ENCODE measurements around the gene AHNAK. TPM values are rescaled to one million over a fixed set of nuclear protein-coding genes. Genes with fewer than 3 reads are reported as not detected.
"Not testable (repeated sequence)": the region's sequence is repeated elsewhere in the genome, so short reads cannot be mapped to it uniquely, and the experiment has no call there.

AHNAK gene
- total RNA-seq, 1 donor = 474 TPM

- DNase-seq (ENCODE audit: low read depth) = no peak
- H3K4me3 ChIP-seq (ENCODE audit: low read depth, low read length) = no peak overlapping the region
- TF ChIP-seq CTCF (IDR thresholded peaks at IDR 0.05; ENCODE audit: insufficient read depth, low read depth, low read length) = no peak
Observed at GRCh38 chr11:62569611-62570010, 23.0 kb upstream of the AHNAK start.

GRCh38 chr11:62567018-62567633 is 20.5 kb upstream of the AHNAK start:
- TF ChIP-seq CTCF (IDR thresholded peaks at IDR 0.05; ENCODE audit: insufficient read depth, low read depth, low read length) = no peak
- DNase-seq (ENCODE audit: low read depth) = no peak
- no peak overlapping the region for H3K4me3 ChIP-seq (ENCODE audit: low read depth, low read length)

- no peak for TF ChIP-seq CTCF (IDR thresholded peaks at IDR 0.05; ENCODE audit: insufficient read depth, low read depth, low read length)
- no peak for DNase-seq (ENCODE audit: low read depth)
Observed at GRCh38 chr11:62566247-62566646, 19.6 kb upstream of the AHNAK start.

DNA sequence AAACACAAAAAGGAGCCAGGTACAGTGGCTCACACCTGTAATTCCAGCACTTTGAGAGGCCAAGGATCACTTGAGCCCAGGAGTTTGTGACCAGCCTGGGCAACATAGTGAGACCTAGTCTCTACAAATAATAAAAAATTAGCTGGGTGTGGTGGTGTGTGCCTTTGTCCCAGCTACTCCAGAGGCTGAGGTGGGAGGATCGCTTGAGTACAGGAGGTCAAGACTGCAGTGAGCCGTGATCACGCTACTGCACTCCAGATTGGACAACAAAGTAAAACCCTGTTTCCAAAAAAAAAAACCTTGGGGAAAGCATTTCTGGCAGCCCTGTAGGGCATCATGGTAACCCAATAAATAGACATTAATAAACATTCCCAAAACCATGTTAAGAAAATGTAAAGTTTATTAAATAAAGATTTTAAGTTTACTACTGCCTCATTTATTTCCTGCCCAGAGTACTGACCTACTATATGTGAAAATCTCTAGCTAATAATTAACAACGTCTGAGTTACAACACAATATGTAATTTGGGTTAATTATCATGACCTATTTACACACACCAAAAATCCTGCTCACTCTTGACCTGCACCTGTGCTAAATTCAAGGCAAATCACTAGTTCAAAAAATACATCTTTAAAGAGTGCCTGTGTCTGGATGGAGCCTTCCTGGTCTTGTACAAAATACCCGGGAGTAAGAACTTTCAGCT is 18.6 kb upstream of the AHNAK start:
- no peak overlapping the region for H3K4me3 ChIP-seq (ENCODE audit: low read depth, low read length)
- no peak for DNase-seq (ENCODE audit: low read depth)
- no peak for TF ChIP-seq CTCF (IDR thresholded peaks at IDR 0.05; ENCODE audit: insufficient read depth, low read depth, low read length)

More at GRCh38 chr11:62566247-62566646, 19.6 kb upstream of the AHNAK start:
- no peak overlapping the region for H3K4me3 ChIP-seq (ENCODE audit: low read depth, low read length)

GRCh38 chr11:62561677-62562230 is 15.1 kb upstream of the AHNAK start:
- not testable (repeated sequence) for H3K4me3 ChIP-seq (ENCODE audit: low read depth, low read length); DNase-seq (ENCODE audit: low read depth)

GRCh38 chr11:62560566-62561103 is 14.0 kb upstream of the AHNAK start:
- peak; percentile 99 for DNase-seq (ENCODE audit: low read depth)
- H3K4me3 ChIP-seq (ENCODE audit: low read depth, low read length) = no peak overlapping the region
- peak; percentile 92 for TF ChIP-seq CTCF (IDR thresholded peaks at IDR 0.05; ENCODE audit: insufficient read depth, low read depth, low read length)

DNA sequence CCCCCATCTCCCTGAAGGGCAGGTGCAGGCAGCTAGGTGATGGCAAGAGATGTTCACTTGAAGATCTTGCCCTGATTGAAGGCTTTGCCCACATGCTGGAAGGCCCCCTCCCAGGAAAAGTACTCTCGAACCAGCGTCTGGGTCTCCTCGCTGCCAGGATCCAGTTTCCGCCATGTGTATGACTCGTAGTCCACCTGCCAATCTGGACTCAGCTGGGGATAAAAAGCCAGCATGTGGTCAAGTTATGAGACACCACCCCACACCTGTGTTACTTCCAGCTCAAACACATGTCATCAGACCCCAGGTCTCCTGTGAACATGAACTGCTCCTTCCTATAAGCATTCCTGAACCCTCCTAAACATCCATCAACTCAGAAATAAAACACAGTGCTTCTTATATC is 13.0 kb upstream of the AHNAK start:
- DNase-seq (ENCODE audit: low read depth) = not testable (repeated sequence)

More for the DNA sequence above, 13.0 kb upstream of the AHNAK start:
- H3K4me3 ChIP-seq (ENCODE audit: low read depth, low read length) = not testable (repeated sequence)
